Esophagus muscularis mucosa (tissue), 3 donors: ENCODE results near the gene ARSH.

Experiments
- CTCF ChIP-seq, 3 experiments: fragments of 200-600 bp in 2 of 3; fragments of 450-650 bp in 1 of 3; sonication (generic) in 2 of 3; IDR thresholded peaks; one replicate each; pipeline ENCODE4 v1.5.1; 2017 to 2019; ENCODE audit warnings: antibody characterized with exemption in 3 of 3, mild to moderate bottlenecking in 2 of 3, moderate library complexity in 1 of 3
- POLR2A ChIP-seq: fragments of 450-650 bp; IDR thresholded peaks from one replicate; pipeline ENCODE4 v1.6.1; 2017; ENCODE audit warnings: antibody characterized with exemption, moderate library complexity, mild to moderate bottlenecking, low read depth
- POLR2AphosphoS5 ChIP-seq, 2 donors: sonication (generic); formaldehyde crosslinking; IDR thresholded peaks; one replicate each; pipeline ENCODE4 v1.6.1; 2017; ENCODE audit warnings: antibody characterized with exemption in 2 of 2

DNA sequence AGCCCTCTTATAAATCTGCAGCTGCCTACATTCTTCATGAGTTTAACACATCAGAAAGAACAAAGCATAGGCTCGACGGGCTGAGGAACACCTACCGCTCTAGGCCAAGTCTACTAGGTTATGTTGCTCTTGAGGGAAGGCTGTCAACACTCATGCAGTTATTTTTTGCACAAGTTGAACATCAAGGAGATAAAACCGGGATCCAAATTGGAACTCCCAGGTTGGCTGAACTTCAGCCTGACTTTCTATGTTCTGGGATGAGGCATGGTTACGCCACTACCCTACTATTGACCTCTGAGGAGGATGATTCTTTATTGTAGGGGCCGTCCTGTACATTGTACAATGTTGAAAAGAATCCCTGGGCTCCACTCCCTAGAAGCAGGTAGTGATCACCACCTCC lies 37.3 kb upstream of the ARSH start:
- no peak for TF ChIP-seq CTCF (IDR thresholded peaks at IDR 0.05)
- no peak for TF ChIP-seq POLR2A
- no peak for TF ChIP-seq POLR2AphosphoS5 (IDR thresholded peaks at IDR 0.05)
